AG09319 (cell line): ENCODE measurements around the gene C13orf42.

Experiments
- DNase-seq: peaks from one replicate; pipeline ENCODE4 v3.0.0-alpha.2; 2010; ENCODE audit warnings: low read depth; ENCODE audit errors: extremely low read depth
- TF ChIP-seq, protein P1 (sequence below): IDR thresholded peaks from 2 replicates; pipeline ENCODE4 v1.5.1; 2011; ENCODE audit warnings: low read depth, mild to moderate bottlenecking, inconsistent platforms, low read length, moderate library complexity

Gene C13orf42

GRCh38 chr13:51137250-51137649 is 26.2 kb upstream of the C13orf42 start:
- TF ChIP-seq, protein P1, sequence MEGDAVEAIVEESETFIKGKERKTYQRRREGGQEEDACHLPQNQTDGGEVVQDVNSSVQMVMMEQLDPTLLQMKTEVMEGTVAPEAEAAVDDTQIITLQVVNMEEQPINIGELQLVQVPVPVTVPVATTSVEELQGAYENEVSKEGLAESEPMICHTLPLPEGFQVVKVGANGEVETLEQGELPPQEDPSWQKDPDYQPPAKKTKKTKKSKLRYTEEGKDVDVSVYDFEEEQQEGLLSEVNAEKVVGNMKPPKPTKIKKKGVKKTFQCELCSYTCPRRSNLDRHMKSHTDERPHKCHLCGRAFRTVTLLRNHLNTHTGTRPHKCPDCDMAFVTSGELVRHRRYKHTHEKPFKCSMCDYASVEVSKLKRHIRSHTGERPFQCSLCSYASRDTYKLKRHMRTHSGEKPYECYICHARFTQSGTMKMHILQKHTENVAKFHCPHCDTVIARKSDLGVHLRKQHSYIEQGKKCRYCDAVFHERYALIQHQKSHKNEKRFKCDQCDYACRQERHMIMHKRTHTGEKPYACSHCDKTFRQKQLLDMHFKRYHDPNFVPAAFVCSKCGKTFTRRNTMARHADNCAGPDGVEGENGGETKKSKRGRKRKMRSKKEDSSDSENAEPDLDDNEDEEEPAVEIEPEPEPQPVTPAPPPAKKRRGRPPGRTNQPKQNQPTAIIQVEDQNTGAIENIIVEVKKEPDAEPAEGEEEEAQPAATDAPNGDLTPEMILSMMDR = no peak
- no peak for DNase-seq

DNA sequence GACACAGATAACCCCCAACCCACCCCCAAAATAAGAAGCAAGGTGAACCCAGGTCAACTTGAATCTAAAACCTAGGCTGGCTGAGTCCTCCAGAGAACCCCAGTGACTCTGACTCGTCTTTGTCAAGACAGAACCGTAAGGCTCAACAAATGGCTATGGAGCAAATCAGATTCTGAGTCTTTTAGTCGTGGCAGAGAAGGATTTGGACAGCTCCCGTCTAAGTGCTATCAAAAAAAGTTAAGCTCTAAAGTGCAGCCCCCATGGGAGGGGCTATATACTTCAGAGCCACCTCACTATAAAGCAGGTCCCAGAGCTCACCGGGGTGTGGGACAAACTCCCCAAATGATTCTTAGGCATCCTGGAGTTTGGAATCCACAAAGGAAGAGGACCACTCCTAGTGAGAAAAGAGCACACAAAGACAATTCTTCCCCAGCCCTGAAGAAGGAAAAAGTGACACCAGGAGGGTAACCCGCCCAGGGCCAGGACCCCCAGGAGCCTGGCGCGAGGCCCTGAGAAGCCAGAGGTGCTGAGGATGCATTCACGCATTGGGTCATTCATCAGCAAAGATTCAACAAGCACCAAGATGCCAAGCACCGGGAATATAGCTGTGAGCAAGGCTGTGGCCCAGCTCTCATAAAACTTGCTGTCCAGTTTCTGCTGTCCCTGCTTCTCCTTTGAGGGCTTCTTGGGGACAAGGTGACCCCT is 25.4 kb upstream of the C13orf42 start:
- TF ChIP-seq, protein P1 = no peak
- DNase-seq = no peak

GRCh38 chr13:51134763-51135365 is 23.8 kb upstream of the C13orf42 start:
- TF ChIP-seq, protein P1 = no peak
- no peak for DNase-seq

DNA sequence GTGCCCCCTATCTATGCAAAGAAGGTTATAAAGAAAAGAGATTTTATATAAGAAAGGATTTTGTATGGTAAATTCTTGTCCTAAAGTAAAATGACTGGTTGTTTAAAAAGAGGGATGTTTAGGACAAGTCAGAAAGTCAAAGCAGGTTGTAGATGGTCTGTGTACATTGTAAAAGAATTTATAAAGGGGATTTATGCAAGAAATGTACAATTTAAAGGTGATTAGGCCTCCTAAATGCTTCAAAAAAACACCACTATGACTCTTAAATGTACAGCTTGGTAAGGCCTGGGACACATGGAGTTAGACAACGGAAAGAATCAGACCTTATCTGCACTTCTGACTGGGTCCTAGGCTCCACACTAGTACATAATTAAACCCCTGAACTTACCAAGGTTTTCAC is 19.3 kb upstream of the C13orf42 start:
- TF ChIP-seq, protein P1 = no peak

DNA sequence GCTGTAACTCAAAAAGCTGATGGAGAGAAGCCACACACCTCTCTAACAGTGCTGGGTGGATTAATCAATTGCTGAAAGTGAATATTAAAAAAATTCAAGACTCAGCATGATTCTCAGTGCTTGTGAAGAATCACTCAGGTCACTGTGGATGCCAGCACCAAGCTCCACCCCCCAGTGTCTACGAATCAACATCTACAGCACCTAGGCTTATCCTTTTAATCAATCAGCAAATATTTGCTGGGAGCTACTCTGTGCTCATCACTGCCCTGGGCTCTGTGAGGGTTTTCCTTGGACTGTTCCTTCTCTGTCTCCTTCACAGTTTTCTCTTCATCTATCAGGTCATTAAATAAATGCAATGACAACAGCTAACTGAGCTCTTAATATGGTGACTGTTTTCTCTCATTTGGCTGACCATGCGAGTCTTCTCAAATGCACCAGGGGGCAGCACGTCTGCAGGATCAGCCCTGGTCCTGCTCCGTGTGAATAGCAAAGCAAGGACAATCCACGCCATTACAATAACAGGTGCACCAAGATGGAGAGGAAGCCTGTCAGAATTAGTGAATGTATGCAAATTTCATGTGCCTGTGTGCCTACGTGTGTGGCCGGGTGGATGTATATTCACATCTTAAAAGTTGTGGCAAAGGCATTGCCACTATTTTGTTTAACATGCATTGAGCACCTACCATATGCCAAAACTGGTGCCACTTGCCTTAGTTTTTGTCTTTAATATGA is 14.6 kb upstream of the C13orf42 start:
- DNase-seq = peak; percentile 18

More for the DNA sequence above, 19.3 kb upstream of the C13orf42 start:
- no peak for DNase-seq

GRCh38 chr13:51122868-51123566 is 11.9 kb upstream of the C13orf42 start:
- TF ChIP-seq, protein P1 = no peak
- DNase-seq = no peak

More for the DNA sequence above, 14.6 kb upstream of the C13orf42 start:
- TF ChIP-seq, protein P1 = peak; percentile 77
